ENCODE measurements around the gene TSHR.

GRCh38 chr14:80930095-80930494 lies 25.3 kb upstream of the TSHR start:
- TF ChIP-seq CTCF (IDR thresholded peaks at IDR 0.05; ENCODE audit: insufficient read depth, low read depth, low read length) = no peak
- TF ChIP-seq EZH2 (IDR thresholded peaks at IDR 0.05; ENCODE audit: insufficient read depth, low read length) = no peak

Measured in astrocyte (in vitro differentiated cells and primary cell).